ENCODE results near the gene WDR37.

DNA sequence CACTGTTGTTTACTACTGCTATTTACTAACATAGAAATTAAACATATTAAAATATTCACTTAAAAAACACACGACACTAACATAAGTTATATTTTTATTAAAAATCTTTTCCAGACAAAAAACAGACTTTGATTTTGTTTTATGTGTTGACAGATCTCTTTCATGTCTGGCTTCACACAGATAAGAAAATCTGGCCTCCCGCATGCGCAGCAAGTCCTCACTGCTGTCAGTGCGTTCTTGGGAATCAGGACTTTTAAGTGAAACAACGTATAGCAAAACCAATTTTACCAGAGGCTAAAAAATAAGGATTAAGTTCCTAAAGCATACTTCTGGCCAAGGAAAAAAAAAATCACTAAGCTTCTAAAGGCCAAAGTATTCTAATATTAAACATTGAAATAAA, 6.0 kb upstream of the WDR37 start:
- TF ChIP-seq POLR2A (IDR thresholded peaks at IDR 0.05; ENCODE audit: low read depth, low read length) = no peak
- no peak for TF ChIP-seq POLR2AphosphoS5 (IDR thresholded peaks at IDR 0.05; ENCODE audit: low read depth, low read length)
- no peak for TF ChIP-seq TAF1 (IDR thresholded peaks at IDR 0.05; ENCODE audit: borderline replicate concordance, low read depth, low read length)
